Inflammatory macrophage (primary cell): ENCODE data around the gene FNIP2.

Experiments
- DNase-seq, 2 donors: peaks; one replicate each; pipeline ENCODE4 v3.0.0-alpha.2; 2020 to 2022

The FNIP2 gene

DNA sequence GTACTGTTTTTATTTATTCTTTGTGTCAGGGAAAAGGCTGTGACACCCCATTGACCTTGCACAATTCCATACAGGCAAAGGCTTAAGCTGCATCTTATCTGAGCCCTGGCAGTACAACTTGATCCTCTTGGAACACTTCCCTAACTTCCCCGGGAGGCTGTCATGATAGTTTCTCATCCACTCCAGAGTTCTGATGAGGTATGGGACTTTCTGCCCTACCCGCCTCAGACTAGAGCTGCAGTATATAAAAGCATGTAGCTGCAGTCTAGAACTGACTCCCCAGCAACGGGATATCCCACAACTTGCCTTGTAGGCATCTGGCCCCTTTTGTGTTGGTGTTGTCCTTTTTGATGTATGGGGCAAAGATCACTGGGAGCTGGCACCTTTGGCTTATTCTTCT is 72.7 kb downstream of the FNIP2 start:
- no peak for DNase-seq

DNA sequence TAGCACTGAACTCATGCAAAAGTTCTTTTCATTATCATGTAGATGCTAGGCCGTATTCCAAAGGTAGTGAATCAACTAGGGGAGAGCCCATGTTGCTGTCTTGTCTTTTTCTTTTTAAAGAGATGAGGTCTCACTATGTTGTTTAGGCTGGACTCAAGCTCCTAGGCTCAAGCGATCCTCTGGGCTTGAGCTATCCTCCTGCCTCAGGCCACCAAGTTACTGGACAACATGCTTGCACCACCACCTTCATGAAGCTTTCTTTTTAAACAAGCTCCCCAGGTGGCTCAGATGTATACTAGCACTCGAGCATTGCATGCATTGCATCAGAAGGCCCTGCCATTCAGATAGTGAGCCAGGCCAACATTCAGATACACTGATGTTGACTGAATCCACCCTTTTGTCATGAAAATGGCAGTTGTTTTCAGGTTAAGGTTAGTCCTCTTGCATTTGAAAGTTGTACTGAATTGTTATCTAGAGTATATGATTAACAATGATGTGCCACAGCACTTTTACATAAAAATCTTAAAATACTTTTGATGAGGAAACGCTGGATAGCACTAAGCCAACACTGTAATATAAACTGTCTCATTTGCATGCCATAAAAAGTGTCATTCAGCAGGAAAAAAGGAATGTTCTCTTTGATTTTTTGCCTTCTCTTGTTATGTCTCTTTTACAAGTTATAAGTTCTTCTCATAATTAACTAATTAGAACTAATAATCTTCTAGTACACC is 76.7 kb downstream of the FNIP2 start:
- DNase-seq, result no peak

DNA sequence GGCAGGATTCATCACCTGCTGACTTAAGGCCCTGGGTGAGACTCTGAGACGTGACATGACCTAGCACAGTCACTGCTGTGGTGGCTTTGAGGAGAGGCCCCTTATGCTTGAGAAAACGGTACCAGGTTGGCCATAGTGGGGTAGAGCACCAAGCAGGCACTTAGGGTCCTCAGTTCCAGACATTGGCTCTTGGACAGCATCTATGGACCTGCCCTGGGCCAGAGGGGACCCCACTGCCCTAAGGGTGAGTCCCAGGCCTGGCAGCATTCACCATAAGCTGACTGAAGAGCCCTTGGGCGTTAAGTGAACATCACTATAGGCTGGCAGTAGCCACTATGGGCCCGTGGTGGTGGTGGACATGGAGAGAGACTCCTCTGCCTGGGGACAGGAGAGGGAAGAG is 78.7 kb downstream of the FNIP2 start:
- no peak for DNase-seq

DNA sequence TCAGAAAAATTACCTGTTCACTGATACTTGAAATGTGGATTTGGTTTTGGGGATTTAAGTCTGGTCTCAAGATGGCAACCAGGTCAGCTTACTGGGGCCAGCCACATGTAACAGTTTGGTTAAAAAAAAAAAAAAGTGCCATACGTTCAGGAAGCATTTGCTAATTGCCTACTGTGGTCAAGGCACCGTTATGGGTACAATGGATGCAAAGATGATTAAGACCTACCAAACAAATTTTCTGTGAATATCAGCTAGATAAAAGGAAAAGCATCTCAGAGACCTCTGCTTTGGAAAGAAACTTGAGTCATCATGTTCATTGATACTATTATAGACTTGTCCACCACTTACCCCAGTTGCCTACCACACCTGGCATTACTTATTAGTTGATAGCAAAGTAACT is 80.9 kb downstream of the FNIP2 start:
- DNase-seq, result no peak

DNA sequence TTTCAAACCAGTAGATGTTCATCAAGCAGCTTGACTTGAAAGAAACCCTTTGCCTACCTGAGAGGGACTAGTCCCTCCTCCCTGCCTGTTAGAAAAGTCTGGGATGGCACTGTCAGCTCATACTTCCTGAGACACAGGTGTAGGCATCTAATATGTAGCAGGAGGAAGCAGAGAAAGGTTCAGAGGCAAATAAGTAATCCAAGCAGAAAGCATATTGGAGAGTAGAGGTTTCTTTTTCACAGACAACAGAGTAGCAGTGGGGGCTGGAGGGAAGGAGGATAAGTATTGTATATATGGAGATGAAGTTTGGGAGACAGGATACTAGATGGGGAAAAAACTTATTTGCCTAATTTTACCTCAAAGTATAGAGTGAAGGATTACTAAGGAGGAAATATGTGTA is 81.5 kb downstream of the FNIP2 start:
- no peak for DNase-seq

DNA sequence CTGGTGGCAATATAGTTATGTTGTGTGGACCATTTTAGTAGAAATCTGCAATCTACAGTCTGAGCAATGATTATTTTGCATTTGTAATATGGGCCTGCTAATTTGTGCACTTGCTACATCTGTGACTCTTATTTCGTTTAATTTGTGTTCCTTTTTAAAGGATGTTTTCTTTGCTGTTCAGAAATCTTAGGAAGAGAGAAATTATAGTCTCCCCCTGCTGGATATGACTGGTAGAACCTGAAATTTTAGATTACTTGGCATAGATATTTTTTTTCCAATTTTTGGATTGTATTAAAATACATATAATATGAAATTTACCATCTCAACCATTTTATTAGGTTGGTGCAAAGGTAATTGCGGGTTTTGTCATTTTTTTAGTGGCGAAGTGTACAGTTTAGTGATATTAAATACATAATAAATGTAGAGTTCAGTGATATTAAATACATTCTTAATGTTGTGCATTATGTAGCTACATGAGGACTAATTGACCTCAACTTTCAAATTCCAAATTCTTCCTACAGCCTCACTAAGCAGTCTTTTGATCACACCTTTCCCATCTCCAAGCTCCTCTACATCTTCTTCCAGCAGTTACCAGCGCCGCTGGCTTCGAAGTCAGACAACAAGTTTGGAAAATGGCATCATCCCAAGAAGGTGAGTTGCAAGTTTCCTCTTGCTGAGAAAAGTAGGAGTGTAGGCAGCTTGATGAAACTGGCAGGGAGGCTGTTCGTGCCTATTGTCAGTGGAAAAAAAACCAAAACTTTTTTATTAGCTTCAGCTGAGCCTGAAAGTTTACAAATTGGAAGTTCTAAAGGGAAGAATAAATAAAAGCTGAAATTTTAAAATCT is 82.2 kb downstream of the FNIP2 start:
- peak; percentile 21 to 61 for DNase-seq

DNA sequence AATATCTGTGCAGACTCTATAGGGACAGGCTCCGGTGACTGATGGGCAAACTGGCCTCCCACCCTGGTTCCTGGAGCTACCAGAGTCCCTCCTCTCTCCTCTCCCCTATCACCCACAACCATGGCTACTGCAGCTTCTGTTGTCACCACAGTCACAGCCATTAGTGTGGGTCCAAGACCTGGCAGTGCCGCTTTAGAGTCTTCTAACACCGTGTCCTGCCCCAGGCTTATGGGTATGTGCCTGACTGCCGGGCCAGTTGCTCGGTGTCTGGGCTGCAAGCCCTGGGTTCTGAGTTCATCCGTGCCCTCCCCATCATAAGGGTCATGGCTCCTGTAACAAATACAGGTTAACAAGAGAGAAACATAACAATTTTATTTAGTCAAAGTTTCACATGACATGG is 85.4 kb downstream of the FNIP2 start:
- no peak for DNase-seq

DNA sequence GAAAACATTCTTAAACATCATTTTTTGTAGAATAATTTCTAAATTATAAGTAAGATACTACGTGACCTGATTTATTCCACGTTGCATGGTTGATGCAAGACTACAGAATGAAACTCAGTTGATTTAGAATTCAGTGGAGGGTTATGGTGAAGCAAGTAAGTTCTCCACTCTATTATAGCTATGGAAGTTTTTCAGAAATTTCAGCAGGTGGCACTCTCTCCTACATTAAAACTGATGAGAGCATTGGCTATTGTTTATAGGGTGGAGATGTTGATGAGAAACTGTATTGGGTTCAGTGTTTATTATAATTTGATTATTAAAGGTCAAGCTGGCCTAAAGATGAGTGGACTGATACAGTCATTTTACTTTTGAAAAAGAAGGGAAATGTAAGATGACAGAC is 88.0 kb downstream of the FNIP2 start:
- peak in 1 of 2 donors; percentile 24 for DNase-seq

DNA sequence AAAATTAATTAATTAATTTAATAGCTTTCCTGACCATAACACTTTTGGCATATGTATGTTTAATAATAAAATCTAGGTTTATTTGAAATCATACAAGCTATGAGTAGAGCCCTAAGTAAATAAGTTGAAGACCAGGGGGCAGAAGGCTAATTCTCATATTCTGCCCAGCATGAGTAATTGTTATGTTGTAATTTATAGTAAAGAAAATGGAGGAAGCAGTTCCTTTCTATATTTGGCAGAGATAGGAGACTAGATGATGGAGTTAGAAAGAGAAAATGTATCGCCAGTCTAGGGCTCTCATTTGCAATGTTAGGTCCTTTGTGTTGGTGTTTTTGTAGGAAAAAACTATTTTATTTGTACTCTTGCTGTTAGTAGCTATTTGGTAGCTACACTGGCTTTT is 89.1 kb downstream of the FNIP2 start:
- DNase-seq, result no peak

DNA sequence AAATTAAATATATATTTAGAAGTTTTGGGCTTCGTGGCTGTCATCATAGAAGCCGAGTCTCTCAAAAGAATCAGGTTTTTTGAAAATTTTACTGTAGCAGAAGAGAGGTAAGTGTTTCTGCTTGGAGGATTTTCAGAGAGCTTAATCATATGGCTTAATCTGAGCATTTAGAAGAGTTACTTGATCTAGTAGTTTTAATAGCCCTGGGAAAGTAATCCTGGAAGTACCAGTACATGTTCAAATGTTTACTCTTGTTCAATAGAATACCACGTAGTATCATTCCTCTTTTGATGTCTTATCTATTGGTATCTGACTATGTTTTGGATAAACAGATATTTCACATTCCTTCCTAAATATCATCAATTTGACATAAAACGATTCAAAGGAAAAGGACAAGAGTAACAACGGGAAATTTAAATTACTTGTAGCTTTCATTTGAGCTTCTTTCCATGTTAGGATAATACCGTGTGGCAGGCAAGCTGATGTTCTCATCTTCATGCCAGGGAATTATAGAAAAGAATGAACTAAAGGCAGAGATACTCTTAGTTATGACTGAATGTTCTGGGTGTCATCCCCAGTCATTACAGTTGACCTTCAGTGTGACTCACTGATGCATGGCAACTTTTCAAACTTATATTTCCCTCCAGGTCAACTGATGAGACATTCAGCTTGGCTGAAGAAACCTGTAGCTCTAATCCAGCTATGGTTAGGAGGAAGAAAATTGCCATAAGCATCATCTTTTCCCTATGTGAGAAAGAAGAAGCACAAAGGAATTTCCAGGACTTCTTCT is 89.8 kb downstream of the FNIP2 start:
- no peak for DNase-seq

DNA sequence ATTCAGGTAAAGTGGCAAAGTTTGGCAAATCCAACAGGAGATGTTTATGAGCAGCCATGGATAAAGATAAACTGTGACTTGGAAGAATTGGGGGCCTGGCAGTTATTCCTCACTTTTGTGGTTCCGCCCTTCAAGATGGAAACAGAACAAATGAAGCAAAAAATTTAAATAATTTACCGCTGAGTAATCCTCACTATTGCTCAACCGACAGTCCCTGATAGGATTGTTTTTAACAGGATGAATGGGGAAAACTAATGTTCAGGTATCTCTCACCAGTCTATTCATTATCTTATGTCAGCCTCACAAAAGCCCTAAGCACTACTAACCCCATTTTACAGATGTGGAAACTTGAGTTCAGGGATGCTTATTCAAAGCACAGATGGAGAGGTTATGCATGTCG is 90.8 kb downstream of the FNIP2 start:
- no peak for DNase-seq

DNA sequence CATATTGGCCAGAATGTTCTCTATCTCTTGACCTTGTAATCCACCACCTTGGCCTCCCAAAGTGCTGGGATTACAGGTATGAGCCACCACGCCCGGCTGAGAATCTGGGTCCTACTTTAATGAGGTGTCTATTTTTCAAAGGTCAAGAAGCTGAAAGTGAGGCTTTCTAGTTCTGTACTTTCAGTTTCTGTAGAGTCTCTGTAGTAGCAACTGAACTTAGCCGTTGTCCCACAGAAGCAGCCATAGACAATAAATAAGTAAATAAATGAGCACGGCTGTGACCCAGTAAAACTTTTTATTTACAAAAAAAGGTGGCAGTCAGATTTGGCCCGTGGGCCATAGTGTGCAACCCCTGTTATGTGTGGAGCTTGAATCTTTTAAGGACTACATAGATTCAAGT is 92.0 kb downstream of the FNIP2 start:
- DNase-seq, result no peak

DNA sequence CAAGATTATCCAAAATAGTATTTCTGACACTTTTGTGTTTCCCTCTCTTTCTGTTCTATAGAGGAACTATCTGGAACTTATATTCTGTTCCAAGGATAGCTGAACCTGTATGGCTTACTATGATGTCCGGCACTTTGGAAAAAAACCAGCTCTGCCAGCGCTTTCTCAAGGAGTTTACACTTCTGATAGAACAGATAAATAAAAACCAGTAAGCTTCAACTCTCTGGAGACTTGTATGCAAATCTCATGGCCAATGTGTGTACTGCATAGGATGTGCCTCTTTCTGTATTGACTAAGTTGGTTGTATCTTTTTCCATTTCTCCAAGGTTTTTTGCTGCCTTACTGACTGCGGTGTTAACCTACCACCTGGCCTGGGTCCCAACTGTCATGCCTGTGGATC is 92.5 kb downstream of the FNIP2 start:
- no peak for DNase-seq

DNA sequence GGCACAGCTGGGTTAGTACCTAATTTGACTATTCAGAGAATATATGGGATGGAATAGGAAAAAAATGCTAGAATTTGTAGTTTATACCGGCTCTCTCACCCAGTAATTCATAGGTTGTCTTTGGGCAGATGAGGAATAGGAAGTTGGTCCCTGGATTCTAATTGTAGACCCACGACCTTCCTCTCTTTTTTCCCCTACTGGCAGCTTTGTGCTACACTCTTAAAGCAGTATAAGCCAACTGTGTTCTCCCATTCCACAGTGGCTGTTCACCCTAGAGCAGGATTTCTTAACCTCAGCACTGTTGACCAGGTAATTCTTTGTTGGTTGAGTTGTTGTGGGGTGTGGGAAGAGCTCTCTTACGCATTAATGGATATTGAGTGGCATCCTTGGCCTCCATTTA is 92.9 kb downstream of the FNIP2 start:
- DNase-seq, result no peak

DNA sequence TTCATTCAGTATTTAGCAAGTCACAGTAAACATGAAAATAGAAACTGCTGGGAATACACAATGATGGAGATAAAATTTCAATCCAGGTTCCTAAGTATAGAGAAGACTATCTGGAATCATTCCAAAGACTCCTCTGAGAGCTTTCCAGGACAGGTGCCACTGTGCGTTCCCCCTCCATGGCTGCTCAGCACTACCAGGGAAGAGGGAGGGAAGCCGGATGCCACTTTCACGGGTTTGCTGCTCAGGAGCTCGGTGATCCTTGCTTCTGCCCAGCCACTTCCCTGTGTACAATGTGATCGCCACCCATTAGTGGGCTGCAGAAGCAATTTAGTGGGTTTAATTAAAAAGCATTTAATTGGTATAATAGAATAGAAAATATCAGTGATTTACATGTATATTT is 94.5 kb downstream of the FNIP2 start:
- DNase-seq, result no peak

DNA sequence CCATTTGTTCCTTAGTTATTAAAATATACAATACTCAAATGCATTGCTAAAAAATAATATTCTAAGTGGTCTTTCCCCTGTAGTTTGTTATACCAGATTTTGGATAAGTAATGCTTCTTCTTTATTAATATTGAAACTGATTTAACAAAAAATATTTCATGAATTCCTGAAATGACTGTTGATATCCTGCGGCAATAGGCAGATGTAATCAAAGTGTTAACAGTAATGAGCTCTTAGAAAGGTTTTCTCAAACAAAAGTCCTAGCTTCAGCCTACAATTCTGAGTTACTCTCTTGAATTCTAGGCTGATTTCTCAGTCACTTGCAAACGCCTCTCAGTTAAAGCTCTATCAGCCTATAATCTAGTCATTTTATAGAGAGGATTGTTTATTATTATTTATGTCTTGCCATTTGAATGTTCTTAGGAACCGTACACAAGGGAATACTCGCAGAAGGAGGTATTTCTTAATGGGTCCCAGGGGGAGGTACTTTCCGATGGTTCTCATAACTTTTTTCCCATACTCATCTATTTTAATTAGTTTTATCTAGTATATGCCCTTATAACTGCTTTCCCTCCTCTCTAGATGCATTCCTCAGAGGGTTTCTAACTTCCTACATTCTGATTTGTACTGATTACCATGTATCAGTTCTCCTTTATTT is 96.8 kb downstream of the FNIP2 start:
- no peak for DNase-seq

DNA sequence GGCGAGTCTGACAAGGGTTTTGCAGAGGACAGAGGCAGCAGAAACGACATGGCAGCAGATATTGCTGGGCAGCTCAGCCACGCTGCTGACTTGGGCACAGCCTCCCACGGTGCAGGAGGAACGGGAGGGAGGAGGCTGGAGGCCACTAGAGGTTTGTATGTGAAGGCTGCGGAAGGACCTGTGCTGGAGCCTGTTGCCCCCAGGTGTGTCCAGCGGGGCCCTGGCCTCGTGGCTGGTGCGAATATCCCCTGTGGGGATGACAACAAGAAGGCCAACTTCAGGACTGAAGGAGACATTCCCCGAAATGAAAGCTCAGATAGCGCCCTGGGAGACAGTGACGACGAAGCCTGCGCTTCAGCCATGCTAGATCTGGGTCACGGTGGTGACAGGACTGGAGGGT is 100.2 kb downstream of the FNIP2 start:
- DNase-seq, result no peak

DNA sequence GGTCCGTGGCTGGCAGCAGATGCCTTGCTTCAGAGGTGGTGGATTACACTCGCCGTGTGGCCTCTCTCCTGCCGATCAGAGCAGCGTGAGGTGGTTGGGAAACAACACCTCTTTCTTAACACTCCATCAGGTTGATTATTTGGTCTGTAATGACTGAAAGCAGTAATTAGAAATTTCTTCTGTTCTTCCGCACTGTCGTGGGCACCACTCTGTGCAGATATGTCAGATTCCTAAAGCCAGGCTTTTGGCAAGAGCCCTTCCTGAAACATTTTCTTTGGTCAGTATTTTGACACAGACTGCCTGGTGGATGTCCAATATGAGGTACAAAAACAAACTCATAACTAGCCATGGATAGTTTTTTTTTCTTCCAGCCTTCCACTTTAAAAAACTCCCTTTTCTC is 100.9 kb downstream of the FNIP2 start:
- DNase-seq, result no peak

DNA sequence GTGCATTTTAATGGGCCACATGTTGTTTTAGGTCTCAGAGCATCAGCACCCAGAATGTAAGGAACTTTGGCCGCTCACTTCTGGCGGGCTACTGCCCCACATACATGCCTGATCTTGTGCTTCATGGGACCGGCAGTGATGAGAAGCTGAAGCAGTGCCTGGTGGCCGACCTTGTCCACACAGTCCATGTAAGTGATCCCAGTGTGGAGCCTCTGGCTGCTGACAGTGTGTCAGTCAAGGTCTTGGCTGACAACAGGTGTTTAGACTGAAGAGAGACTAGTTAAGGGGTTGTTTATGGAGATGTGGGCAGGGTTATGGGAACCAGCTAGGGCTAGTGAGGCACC is 101.4 kb downstream of the FNIP2 start:
- no peak for DNase-seq

DNA sequence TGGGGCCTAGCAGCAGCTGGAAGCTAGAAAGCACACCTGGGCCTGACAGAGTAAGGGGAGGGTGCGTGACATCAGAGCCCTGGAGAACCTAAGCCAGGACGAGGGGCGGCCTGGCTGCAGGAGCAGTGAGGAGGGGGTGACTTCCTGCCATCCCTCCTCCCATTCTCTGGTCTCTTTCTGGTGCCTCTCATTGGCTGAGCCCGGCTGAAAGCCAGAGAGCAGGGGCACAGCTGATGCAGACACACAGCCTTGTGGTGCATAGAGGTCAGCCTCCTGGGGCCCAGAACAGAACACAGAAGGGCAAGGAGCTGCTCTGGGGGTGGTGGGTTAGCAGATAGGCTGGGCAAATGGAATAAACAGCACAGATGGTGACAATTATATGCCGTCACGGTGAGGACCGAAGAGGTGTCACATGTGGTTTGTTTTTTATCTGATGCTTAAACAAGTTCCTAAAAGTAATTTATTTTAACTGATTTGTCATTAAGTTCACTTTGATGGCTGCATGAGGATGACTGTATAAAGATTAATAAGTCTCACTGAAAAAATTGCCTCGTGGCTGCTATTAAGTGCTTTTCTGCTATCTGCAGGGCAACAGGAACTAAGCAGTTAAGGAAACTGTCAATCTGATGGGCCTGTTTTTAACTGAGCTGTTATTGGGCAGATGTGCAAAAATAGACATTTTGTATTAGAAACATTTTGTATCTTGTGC is 102.0 kb downstream of the FNIP2 start:
- no peak for DNase-seq

DNA sequence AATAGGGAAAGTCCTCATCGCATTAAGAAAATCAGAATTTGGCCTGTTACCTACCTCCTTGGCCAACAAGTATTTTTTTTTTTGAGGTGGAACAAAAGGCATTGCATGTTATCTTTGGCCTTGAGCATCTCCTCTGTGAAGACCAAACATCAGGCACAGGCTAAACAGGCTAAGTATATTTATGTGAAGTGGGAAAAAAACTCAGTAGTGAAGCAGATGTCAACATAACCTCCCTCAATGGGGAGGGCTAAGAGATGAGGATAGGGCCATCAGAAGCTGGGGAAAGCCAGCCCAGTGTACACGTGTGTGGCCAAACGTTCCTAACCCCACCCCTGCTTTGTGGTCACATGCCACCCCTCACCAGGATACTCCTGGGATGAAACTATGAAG is 102.5 kb downstream of the FNIP2 start:
- no peak for DNase-seq

DNA sequence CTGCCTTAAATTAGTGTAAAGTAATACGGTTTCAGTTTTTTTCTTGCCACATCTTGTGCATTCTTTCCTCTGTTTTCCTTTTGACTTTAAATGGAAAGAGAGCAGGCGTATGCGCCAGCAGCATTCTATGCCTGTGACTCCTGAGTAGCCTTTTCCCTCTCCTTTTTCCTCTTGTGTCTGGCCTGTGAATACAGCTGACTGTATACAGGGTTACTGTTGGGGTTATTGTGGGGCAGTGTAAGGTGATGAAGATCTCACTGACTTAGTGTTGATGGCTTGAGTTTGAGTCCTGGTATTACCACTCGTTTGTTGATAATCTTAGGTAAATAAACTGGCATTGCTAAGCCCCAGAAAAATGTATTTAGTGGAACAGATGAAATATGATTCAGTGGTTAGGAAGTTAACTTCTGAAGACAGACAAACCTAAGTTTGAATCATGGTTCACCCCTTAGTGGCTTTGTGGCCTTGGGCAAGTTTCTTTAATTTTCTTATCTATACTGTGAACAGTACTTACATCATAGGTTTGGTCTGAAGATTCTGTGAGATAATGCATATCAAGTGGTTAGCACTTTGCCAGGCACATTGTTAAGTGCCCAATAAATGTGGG is 105.1 kb downstream of the FNIP2 start:
- no peak for DNase-seq
